ENCODE data around the gene SMYD5. TPM values are rescaled to one million over a fixed set of nuclear protein-coding genes. Genes with fewer than 3 reads are reported as not detected.

Gene SMYD5
- polyA plus RNA-seq, 1 of the 3 experiments (the other 2 are of a cell fraction), result 21.4 TPM

- no peak for TF ChIP-seq PBX3 (IDR thresholded peaks at IDR 0.05)
- TF ChIP-seq JUND (IDR thresholded peaks at IDR 0.05), result no peak
- TF ChIP-seq EP300 (IDR thresholded peaks at IDR 0.05; ENCODE audit: borderline replicate concordance in 1 of 2, low read depth in 1 of 2, low read length in 1 of 2), result no peak
- TF ChIP-seq GATA2 (CRISPR knock-in tag; IDR thresholded peaks at IDR 0.05), result no peak
- no peak for TF ChIP-seq RAD21 (IDR thresholded peaks at IDR 0.05; ENCODE audit: low read length)
Measured at GRCh38 chr2:73246850-73247249, 32.8 kb downstream of the SMYD5 start (continued).

GRCh38 chr2:73249636-73250035 is 35.6 kb downstream of the SMYD5 start:
- H3K36me3 ChIP-seq (replicated peaks in 1 of 2; ENCODE audit: control insufficient read depth in 1 of 2, insufficient read depth in 2 of 2, low read length in 1 of 2), result peaks cover 65 to 90% of the 10 kb centered on the region in 2 experiments
- peaks cover under 1% of the 10 kb centered on the region for H3K79me2 ChIP-seq (ENCODE audit: insufficient read depth)
- ChIA-PET CTCF (interaction anchor here (0.9 to 1.3 kb wide), 2 partner anchors 41 to 42 kb away, joined by 3 read pairs; no protein-coding TSS in a partner anchor), POLR2A (interaction anchor here (1.3 kb wide), 1 partner anchor 16 kb away, joined by 7 read pairs; the partner anchor contains the start of genes CCT7 and PRADC1)
- no peak for DNase-seq
- H3K4me3 ChIP-seq (ENCODE audit: low read depth in 2 of 2, low read length in 1 of 2), result no peak overlapping the region
- no peak overlapping the region for H2AFZ ChIP-seq (ENCODE audit: low read depth)
- no peak overlapping the region; a peak in 1 of 4 replicates for H3K27ac ChIP-seq (ENCODE audit: low read depth in 2 of 2, low read length in 1 of 2)
- no peak overlapping the region for H3K4me2 ChIP-seq
- 90% methylated on average over 9 of the region's 9 CpGs for WGBS (ENCODE audit: low lambda C conversion rate)
- H3K9ac ChIP-seq, result no peak overlapping the region
- H3K9me3 ChIP-seq, result no peaks in the 10 kb centered on the region
- peaks cover 6% of the 10 kb centered on the region for H3F3A ChIP-seq (replicated peaks; ENCODE audit: insufficient read depth)
- TF ChIP-seq MEF2A (IDR thresholded peaks at IDR 0.05; ENCODE audit: borderline replicate concordance, low read depth), result no peak
- TF ChIP-seq RFX5 (IDR thresholded peaks at IDR 0.05; ENCODE audit: low read length), result no peak
- no peak for TF ChIP-seq FOXJ3 (CRISPR knock-in tag; IDR thresholded peaks at IDR 0.05)
- TF ChIP-seq MAX (IDR thresholded peaks at IDR 0.05; ENCODE audit: low read depth), result no peak
- TF ChIP-seq FOSL2 (IDR thresholded peaks at IDR 0.05; ENCODE audit: borderline replicate concordance, low read depth), result no peak
- no peak for TF ChIP-seq YY1 (IDR thresholded peaks at IDR 0.05; ENCODE audit: low read depth)
- TF ChIP-seq, protein P1, sequence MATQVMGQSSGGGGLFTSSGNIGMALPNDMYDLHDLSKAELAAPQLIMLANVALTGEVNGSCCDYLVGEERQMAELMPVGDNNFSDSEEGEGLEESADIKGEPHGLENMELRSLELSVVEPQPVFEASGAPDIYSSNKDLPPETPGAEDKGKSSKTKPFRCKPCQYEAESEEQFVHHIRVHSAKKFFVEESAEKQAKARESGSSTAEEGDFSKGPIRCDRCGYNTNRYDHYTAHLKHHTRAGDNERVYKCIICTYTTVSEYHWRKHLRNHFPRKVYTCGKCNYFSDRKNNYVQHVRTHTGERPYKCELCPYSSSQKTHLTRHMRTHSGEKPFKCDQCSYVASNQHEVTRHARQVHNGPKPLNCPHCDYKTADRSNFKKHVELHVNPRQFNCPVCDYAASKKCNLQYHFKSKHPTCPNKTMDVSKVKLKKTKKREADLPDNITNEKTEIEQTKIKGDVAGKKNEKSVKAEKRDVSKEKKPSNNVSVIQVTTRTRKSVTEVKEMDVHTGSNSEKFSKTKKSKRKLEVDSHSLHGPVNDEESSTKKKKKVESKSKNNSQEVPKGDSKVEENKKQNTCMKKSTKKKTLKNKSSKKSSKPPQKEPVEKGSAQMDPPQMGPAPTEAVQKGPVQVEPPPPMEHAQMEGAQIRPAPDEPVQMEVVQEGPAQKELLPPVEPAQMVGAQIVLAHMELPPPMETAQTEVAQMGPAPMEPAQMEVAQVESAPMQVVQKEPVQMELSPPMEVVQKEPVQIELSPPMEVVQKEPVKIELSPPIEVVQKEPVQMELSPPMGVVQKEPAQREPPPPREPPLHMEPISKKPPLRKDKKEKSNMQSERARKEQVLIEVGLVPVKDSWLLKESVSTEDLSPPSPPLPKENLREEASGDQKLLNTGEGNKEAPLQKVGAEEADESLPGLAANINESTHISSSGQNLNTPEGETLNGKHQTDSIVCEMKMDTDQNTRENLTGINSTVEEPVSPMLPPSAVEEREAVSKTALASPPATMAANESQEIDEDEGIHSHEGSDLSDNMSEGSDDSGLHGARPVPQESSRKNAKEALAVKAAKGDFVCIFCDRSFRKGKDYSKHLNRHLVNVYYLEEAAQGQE (IDR thresholded peaks at IDR 0.05; ENCODE audit: low read depth, low read length), result no peak
- TF ChIP-seq, protein P2, sequence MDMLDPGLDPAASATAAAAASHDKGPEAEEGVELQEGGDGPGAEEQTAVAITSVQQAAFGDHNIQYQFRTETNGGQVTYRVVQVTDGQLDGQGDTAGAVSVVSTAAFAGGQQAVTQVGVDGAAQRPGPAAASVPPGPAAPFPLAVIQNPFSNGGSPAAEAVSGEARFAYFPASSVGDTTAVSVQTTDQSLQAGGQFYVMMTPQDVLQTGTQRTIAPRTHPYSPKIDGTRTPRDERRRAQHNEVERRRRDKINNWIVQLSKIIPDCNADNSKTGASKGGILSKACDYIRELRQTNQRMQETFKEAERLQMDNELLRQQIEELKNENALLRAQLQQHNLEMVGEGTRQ (IDR thresholded peaks at IDR 0.05; ENCODE audit: borderline replicate concordance, low read depth, low read length), result no peak
- no peak for TF ChIP-seq JUND (IDR thresholded peaks at IDR 0.05)
- no peak for TF ChIP-seq POLR2AphosphoS5 (IDR thresholded peaks at IDR 0.05; ENCODE audit: low read depth, low read length)
- no peak for TF ChIP-seq CTCF (IDR thresholded peaks at IDR 0.05)
- no peaks in the 10 kb centered on the region for H3K9me2 ChIP-seq
- peaks cover 0 to 7% of the 10 kb centered on the region in 2 experiments; a peak in 2 of 4 replicates for H3K4me1 ChIP-seq (ENCODE audit: control insufficient read depth in 1 of 2, insufficient read depth in 2 of 2, low read depth in 1 of 2, low read length in 1 of 2)
- no peaks in the 10 kb centered on the region for H3K27me3 ChIP-seq (ENCODE audit: insufficient read depth)
- peaks cover 20% of the 10 kb centered on the region for H4K20me1 ChIP-seq (ENCODE audit: insufficient read depth)

All from SK-N-SH (cell line).